Dedifferentiated amniotic fluid mesenchymal stem cell (primary cell): ENCODE results near the gene ZNF385C.

Experiments
- DNase-seq: peaks from one replicate; pipeline ENCODE4 v3.0.0-alpha.2; 2016; ENCODE audit errors: extremely low spot score

The ZNF385C gene

GRCh38 chr17:42078396-42079043 lies 19.8 kb downstream of the ZNF385C start:
- DNase-seq = no peak

- DNase-seq = no peak
Observed at GRCh38 chr17:42077755-42078154, 20.5 kb downstream of the ZNF385C start.

GRCh38 chr17:42076797-42077559 lies 21.3 kb downstream of the ZNF385C start:
- DNase-seq = no peak

GRCh38 chr17:42075789-42076188 lies 22.5 kb downstream of the ZNF385C start:
- DNase-seq = no peak

GRCh38 chr17:42072323-42073187 lies 25.7 kb downstream of the ZNF385C start:
- no peak for DNase-seq

GRCh38 chr17:42071810-42072209 lies 26.5 kb downstream of the ZNF385C start:
- no peak for DNase-seq

GRCh38 chr17:42068979-42069378 lies 29.3 kb downstream of the ZNF385C start:
- DNase-seq = no peak

GRCh38 chr17:42067371-42068091 lies 30.7 kb downstream of the ZNF385C start:
- no peak for DNase-seq

- no peak for DNase-seq
Observed at GRCh38 chr17:42065201-42065600, 33.1 kb downstream of the ZNF385C start.

GRCh38 chr17:42062681-42063080 lies 35.6 kb downstream of the ZNF385C start:
- no peak for DNase-seq

GRCh38 chr17:42061646-42062487 lies 36.4 kb downstream of the ZNF385C start:
- DNase-seq = no peak

GRCh38 chr17:42060231-42060630 lies 38.0 kb downstream of the ZNF385C start:
- DNase-seq = no peak

- DNase-seq = no peak
Observed at GRCh38 chr17:42059815-42060214, 38.5 kb downstream of the ZNF385C start.

- DNase-seq = no peak
Observed at GRCh38 chr17:42058063-42058462, 40.2 kb downstream of the ZNF385C start.

- no peak for DNase-seq
Observed at GRCh38 chr17:42056635-42057034, 41.6 kb downstream of the ZNF385C start.

- DNase-seq = no peak
Observed at GRCh38 chr17:42055496-42055895, 42.8 kb downstream of the ZNF385C start.

GRCh38 chr17:42055027-42055426 lies 43.2 kb downstream of the ZNF385C start:
- DNase-seq = no peak

- no peak for DNase-seq
Observed at GRCh38 chr17:42053731-42054500, 44.4 kb downstream of the ZNF385C start.

- no peak for DNase-seq
Observed at GRCh38 chr17:42052346-42052877, 45.9 kb downstream of the ZNF385C start.

- DNase-seq = no peak
Observed at GRCh38 chr17:42051645-42052044, 46.6 kb downstream of the ZNF385C start.
